HG03039 (cell line): ENCODE data around the gene RAET1G.

ENCODE experiments used
- ATAC-seq: cut with Tn5 transposase; IDR thresholded peaks from one replicate; pipeline ENCODE4 v1.9.1; 2021; ENCODE audit warnings: mild to moderate bottlenecking, moderate library complexity; ENCODE audit not compliant: unreplicated experiment

The RAET1G gene

DNA sequence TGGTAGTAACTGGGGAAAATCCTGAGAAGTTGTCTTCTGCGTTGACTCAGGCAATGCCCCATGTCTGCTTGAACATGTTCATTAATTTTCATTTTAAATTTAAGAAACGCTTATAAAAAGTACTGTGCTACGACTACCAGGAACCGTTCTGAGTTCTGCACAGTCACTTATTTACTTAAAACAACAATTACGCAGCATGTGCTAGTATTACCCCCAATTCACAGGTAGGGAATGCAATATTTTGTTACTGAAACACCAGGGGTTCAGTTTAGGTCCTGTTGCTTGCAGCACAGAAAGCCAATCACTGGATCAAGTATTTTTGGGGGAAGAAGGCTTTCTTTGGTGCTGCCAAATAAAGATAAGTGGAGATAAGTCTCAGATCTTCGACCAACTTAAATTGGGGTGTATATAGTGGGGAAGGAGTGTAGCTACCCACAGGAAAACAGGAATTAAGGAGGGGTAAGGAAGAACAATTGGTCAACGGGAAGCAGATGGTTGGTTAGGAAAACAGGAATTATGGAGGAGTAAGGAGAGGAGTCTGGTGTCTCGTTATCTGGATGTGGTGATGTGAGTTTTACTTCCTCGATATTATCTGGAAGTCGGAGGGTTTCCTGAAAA, 53.5 kb downstream of the RAET1G start:
- ATAC-seq = no peak

DNA sequence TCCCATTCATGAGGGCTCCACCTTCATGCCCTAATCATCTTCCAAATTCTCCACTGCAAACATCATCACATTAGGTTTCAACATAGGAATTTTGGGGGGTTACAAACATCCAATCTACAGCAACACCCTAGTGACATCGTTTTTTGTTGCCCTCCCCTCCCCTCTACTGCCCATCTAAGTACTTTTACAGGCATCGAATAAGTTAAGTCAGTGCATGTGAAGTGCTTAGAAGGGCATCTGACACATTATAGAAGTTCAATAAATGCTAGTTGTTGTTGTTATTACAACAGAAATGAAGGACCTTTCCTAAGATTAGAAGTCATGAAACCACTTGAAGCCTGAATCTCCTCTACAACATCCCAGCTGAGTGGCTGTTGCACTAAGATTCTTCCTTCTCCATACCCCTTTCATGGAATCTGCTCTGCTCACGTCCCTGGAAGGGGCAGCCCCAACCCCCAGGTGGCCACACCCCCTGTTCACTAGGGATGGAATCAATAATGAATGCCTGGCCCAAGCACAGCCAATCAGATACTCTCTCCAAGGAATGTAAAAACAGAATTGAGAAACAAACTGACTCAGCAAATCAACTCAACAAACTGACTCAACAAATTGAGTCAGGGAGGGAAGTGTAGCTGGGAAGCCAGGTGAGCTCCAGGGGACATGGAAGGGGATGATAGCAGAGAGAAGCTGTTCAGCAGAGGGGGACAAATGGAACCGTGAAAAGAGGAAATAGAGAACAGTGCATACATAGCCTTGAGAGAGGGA, 54.9 kb downstream of the RAET1G start:
- no peak for ATAC-seq
